ENCODE data around the gene NUB1.
"Not testable (repeated sequence)": the region's sequence is repeated elsewhere in the genome, so short reads cannot be mapped to it uniquely, and the experiment has no call there.

Gene NUB1

GRCh38 chr7:151299940-151300645 is 41.5 kb upstream of the NUB1 start:
- no peak overlapping the region for H3K27ac Mint-ChIP-seq
- H3K4me3 Mint-ChIP-seq = no peak overlapping the region
- H3K36me3 Mint-ChIP-seq (ENCODE audit: low read depth) = no peaks in the 10 kb centered on the region
- TF ChIP-seq CTCF (IDR thresholded peaks at IDR 0.05; ENCODE audit: unreplicated experiment in 3 of 3) = no peak
- peaks cover 39% of the 10 kb centered on the region for H3K27me3 Mint-ChIP-seq (ENCODE audit: low read depth)
- peaks cover 4% of the 10 kb centered on the region for H3K9me3 Mint-ChIP-seq
- H3K4me1 Mint-ChIP-seq = peaks cover 6% of the 10 kb centered on the region

GRCh38 chr7:151301471-151302462 is 39.8 kb upstream of the NUB1 start:
- H3K36me3 Mint-ChIP-seq (ENCODE audit: low read depth) = no peaks in the 10 kb centered on the region
- no peak overlapping the region for H3K4me3 Mint-ChIP-seq
- no peak overlapping the region for H3K27ac Mint-ChIP-seq
- peaks cover 9% of the 10 kb centered on the region for H3K4me1 Mint-ChIP-seq
- H3K9me3 Mint-ChIP-seq = no peaks in the 10 kb centered on the region
- TF ChIP-seq CTCF (IDR thresholded peaks at IDR 0.05; ENCODE audit: unreplicated experiment in 3 of 3) = no peak
- peaks cover 36% of the 10 kb centered on the region for H3K27me3 Mint-ChIP-seq (ENCODE audit: low read depth)

GRCh38 chr7:151304251-151304650 is 37.4 kb upstream of the NUB1 start:
- not testable (repeated sequence) for H3K4me1 Mint-ChIP-seq; H3K36me3 Mint-ChIP-seq (ENCODE audit: low read depth); H3K9me3 Mint-ChIP-seq; H3K27ac Mint-ChIP-seq
- Mint-ChIP-seq H3K27me3 (ENCODE audit: low read depth) (peaks cover 40% of the 10 kb centered on the region), H3K4me3 (peak overlapping the region in 1 of 3 experiments; percentile 72)

- Mint-ChIP-seq H3K36me3 (ENCODE audit: low read depth) (no peaks in the 10 kb centered on the region), H3K4me1 (peaks cover 9% of the 10 kb centered on the region), H3K27me3 (ENCODE audit: low read depth) (peaks cover 40% of the 10 kb centered on the region), H3K27ac (peak overlapping the region; percentile 23 to 82 (median 81)), H3K9me3 (no peaks in the 10 kb centered on the region), H3K4me3 (peak overlapping the region; percentile 72 to 80 (median 73))
- no peak for TF ChIP-seq CTCF (IDR thresholded peaks at IDR 0.05; ENCODE audit: unreplicated experiment in 3 of 3)
These were observed 36.8 kb upstream of the NUB1 start for GRCh38 chr7:151304856-151305255.

DNA sequence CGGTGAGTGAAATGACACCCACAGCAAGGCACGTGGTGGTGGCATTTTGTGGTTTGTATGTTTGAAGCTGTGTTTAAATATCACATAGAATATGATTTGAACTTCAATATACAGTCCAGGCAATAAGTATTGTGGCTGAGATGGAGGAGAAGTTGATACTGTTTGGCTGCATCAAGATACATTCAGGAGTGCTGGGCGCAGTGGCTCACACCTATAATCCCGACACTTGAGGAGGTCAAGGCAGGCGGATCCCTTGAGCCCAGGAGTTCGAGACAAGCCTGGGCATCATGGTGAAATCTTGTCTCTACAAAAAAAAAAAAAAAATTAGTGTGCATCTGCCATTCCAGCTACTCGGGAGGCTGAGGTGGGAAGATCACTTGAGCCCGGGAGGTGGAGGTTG is 35.2 kb upstream of the NUB1 start:
- Mint-ChIP-seq H3K9me3 (no peaks in the 10 kb centered on the region), H3K4me3 (no peak overlapping the region)
- TF ChIP-seq CTCF (IDR thresholded peaks at IDR 0.05; ENCODE audit: unreplicated experiment in 3 of 3) = no peak

GRCh38 chr7:151306860-151307259 is 34.8 kb upstream of the NUB1 start:
- Mint-ChIP-seq H3K27ac (no peak overlapping the region), H3K4me1 (peaks cover 9% of the 10 kb centered on the region), H3K4me3 (no peak overlapping the region), H3K36me3 (ENCODE audit: low read depth) (no peaks in the 10 kb centered on the region), H3K27me3 (ENCODE audit: low read depth) (peaks cover 32% of the 10 kb centered on the region), H3K9me3 (no peaks in the 10 kb centered on the region)
- TF ChIP-seq CTCF (IDR thresholded peaks at IDR 0.05; ENCODE audit: unreplicated experiment in 3 of 3) = no peak

More for the DNA sequence above, 35.2 kb upstream of the NUB1 start:
- no peak overlapping the region for H3K27ac Mint-ChIP-seq
- peaks cover 35% of the 10 kb centered on the region for H3K27me3 Mint-ChIP-seq (ENCODE audit: low read depth)
- no peaks in the 10 kb centered on the region for H3K36me3 Mint-ChIP-seq (ENCODE audit: low read depth)
- peaks cover 9% of the 10 kb centered on the region for H3K4me1 Mint-ChIP-seq

All from nephron (organoid).